ENCODE measurements around the gene OPRL1.

DNA sequence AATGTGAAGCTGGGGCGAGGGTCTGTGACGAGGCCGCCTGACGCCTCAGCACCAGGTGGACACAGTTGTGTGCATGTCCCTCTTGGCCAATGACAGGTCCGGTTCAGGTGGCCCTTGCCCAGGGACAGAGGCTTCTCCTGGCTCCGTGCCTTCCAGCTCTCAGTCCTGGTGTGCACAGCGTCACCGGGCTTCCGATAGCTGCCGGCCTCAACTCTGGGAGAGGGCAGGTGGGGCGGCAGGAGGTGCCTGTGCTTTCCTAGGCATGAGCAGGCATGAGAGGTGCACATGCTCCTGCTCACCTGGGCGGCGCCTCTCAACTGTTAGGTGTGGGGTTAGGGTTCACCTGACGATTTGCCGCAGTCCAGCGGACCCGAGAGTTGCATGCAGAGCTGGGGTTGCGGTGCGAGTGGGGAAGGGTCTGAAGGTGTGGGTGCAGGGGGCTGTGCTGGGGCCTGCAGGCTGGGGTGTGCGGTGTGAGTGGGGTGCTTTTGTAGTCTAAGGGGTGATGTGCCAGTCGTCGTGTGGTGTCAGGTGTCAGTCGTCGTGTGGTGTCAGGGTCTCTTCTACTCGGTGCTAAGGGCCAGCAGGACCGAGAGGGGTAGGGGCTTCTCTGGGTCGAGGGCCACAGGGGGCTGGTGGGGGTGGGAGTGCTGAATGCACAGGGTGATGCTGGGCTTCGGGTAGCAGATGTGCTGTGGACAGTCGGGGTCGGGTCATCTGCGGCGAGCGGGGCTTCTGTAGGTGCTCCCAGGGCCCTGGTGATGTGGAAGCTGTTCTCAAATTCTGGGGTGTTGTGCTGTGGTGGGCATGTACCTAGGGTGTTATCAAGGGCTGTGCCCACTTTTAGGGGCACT is 26.7 kb upstream of the OPRL1 start:
- TF ChIP-seq USF1 (IDR thresholded peaks at IDR 0.05; ENCODE audit: borderline replicate concordance, low read depth): no peak
- TF ChIP-seq RAD21 (IDR thresholded peaks at IDR 0.05; ENCODE audit: low read length): no peak
- no peak for TF ChIP-seq POLR2AphosphoS5 (IDR thresholded peaks at IDR 0.05; ENCODE audit: low read depth, low read length)
- no peak for TF ChIP-seq EZH2phosphoT487 (IDR thresholded peaks at IDR 0.05; ENCODE audit: borderline replicate concordance, low read depth)
- TF ChIP-seq, protein P1, sequence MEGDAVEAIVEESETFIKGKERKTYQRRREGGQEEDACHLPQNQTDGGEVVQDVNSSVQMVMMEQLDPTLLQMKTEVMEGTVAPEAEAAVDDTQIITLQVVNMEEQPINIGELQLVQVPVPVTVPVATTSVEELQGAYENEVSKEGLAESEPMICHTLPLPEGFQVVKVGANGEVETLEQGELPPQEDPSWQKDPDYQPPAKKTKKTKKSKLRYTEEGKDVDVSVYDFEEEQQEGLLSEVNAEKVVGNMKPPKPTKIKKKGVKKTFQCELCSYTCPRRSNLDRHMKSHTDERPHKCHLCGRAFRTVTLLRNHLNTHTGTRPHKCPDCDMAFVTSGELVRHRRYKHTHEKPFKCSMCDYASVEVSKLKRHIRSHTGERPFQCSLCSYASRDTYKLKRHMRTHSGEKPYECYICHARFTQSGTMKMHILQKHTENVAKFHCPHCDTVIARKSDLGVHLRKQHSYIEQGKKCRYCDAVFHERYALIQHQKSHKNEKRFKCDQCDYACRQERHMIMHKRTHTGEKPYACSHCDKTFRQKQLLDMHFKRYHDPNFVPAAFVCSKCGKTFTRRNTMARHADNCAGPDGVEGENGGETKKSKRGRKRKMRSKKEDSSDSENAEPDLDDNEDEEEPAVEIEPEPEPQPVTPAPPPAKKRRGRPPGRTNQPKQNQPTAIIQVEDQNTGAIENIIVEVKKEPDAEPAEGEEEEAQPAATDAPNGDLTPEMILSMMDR (IDR thresholded peaks at IDR 0.05): no peak
- TF ChIP-seq TAF1 (IDR thresholded peaks at IDR 0.05; ENCODE audit: borderline replicate concordance, low read depth, low read length): no peak
- TF ChIP-seq USF2 (IDR thresholded peaks at IDR 0.05; ENCODE audit: borderline replicate concordance, low read depth, low read length): no peak
- no peak for TF ChIP-seq YY1 (IDR thresholded peaks at IDR 0.05; ENCODE audit: low read depth)
- TF ChIP-seq, protein P2, sequence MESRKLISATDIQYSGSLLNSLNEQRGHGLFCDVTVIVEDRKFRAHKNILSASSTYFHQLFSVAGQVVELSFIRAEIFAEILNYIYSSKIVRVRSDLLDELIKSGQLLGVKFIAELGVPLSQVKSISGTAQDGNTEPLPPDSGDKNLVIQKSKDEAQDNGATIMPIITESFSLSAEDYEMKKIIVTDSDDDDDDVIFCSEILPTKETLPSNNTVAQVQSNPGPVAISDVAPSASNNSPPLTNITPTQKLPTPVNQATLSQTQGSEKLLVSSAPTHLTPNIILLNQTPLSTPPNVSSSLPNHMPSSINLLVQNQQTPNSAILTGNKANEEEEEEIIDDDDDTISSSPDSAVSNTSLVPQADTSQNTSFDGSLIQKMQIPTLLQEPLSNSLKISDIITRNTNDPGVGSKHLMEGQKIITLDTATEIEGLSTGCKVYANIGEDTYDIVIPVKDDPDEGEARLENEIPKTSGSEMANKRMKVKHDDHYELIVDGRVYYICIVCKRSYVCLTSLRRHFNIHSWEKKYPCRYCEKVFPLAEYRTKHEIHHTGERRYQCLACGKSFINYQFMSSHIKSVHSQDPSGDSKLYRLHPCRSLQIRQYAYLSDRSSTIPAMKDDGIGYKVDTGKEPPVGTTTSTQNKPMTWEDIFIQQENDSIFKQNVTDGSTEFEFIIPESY (IDR thresholded peaks at IDR 0.05; ENCODE audit: borderline replicate concordance, low read depth): no peak
